HG02763 (cell line): ENCODE measurements around the gene COX17.
"Not testable (repeated sequence)": the region's sequence is repeated elsewhere in the genome, so short reads cannot be mapped to it uniquely, and the experiment has no call there.

Experiments used
- ATAC-seq: cut with Tn5 transposase; IDR thresholded peaks from one replicate; pipeline ENCODE4 v1.9.1; 2021; ENCODE audit warnings: mild to moderate bottlenecking, moderate library complexity; ENCODE audit not compliant: unreplicated experiment

COX17 gene

GRCh38 chr3:119676771-119677640 is at the start of gene COX17:
COX17 (minus strand) TSS chr3:119677406; CDS start chr3:119677310, 96 bp downstream.
- peak; percentile 88 for ATAC-seq

DNA sequence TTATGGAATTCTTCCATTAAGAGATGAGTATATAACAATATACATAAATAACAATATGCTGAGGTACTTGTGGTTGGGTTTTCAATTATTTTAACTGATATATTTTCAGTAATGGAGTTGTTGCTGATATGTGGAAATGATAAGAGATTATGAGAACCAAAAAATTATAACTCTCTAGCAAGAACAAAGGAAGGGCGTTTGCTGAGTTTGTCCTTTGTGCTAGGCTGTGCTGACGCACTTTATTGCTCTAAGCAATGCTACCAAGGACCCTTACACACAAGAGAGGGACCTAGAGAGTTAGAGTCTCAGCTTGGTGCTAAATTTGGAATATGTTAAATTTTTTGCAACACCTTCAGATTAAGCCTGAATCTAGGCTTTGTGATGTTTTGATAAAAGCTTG is 49.7 kb upstream of the COX17 start:
- ATAC-seq = no peak

DNA sequence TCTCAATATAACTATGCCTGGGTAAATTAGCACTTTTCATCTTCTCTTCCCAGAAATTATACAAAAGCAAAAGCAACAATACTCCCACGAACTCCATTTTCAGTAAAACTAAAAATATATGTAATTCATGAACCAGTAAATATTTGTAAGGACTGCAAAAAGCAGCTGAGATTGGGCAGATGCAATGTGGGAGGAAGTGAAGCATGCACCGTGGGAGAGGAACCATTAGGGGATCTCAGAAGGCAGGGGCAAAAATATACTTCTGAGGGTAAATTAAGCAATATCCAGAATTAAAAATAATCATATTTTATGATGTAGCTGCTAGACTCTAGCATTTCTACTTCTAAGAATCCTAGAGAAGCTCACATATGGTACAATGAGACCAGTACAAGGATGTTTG is 45.8 kb upstream of the COX17 start:
- ATAC-seq = no peak

GRCh38 chr3:119717520-119717919 is 40.3 kb upstream of the COX17 start:
- no peak for ATAC-seq

DNA sequence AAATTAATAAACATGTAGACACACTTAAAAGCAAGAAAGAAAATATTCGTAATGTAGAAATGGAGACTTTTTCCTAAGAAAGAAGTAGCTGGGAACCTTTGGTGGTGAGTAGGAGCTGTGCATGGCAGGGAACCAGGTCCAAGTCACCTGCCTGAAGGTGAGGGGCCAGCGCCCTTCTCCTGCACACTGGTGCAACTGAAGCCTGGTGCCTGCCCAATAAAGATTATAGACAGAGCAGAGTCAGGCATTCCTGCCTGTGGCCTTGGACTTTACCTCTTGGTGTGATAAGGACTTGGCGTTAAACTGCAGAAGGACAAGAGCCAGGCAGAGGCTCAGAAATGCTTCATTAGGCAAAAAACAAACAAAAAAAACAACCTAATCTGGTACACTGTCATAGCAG is 39.8 kb upstream of the COX17 start:
- ATAC-seq = no peak

- no peak for ATAC-seq
Measured at GRCh38 chr3:119715105-119715504, 37.9 kb upstream of the COX17 start.

DNA sequence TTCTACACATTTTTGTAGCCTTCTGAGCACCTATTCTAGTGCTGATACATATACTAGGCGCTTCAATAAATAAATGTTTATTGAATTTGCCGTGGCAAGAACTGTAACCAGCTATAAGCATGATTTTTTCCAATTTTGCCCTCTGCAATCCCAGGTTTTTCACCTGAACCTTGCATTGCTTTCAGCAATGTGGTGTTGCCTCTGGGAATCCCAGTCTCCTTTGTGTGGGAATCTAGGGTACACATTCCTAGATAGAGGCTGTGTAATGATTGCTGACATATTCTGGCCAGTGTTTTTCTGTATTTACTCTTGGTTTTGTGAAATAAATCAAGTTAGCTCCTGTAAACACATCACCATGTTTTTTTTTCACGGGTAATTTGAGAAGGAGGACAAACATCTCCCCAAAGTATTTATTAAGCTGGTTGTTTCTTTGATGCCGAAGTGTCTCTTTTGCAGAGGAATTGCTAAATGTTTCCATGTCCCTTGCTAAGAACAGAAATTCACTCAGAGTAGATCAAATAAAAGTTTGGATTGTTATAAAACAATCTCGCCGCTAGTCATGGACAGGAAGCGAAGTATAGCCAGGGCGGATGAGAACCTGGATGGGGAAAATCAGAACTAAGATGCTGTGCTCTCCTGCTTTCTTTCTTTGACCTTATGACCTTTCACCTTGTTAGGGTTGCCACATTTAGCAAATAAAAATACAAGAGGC is 26.8 kb upstream of the COX17 start:
- no peak for ATAC-seq

GRCh38 chr3:119702530-119703527 is 25.6 kb upstream of the COX17 start, which contains the start of gene CFAP91:
CFAP91 (plus strand) TSS chr3:119703022; CDS start chr3:119703099, 77 bp downstream.
- ATAC-seq = peak; percentile 94

DNA sequence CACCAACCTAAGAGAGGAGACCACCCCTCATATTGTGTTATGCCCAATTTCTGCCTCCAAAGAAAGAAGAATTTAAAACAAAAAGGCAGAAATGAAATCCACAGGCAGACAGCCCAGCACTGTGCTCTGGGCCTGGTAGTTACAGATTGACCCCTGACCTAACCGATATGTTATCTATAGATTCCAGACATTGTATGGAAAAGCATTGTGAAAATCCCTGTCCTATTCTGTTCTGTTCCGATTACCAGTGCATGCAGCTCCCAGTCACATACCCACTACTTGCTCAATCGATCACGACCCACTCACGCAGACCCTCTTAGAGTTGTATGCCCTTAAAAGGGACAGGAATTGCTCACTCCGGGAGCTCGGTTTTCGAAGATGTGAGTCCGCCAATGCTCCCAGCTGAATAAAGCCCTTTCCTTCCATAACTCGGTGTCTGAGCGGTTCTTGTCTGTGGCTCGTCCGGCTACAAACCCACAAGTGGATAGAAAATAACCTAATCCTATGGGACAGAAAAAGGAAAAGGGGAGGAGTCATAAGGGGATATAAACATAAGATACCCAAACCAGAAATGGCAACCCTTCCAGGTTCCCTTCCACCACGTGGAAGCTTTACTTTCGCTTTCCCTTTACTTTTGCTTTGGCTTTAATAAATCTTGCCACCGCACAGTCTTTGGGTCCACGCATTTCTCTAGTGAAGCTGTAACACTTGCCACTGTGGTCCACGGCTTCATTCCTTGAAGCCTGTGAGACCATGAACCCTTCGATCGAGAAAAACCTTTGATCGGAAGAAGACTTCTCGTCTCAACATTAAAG is 23.9 kb upstream of the COX17 start:
- no peak for ATAC-seq

GRCh38 chr3:119700269-119700919 is 23.2 kb upstream of the COX17 start:
- no peak for ATAC-seq

DNA sequence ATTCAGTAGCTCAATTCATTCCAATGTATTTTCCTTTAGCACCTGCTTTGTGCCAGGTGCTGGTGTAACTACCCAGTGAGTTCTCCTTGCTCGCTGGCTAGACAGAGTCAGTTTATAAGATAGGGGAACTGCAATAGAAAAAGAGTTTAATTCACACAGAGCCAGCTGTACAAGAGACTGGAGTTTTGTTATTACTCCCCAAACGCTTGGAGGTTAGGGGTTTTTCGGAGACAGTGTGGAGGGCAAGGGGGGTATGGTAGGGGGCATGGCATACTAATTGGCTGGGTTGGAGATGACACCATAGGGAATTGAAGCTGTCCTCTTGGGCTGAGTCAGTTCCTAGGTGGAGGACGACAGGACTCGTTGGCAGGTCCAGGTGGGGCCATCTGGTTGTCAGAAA is 20.2 kb upstream of the COX17 start:
- no peak for ATAC-seq

DNA sequence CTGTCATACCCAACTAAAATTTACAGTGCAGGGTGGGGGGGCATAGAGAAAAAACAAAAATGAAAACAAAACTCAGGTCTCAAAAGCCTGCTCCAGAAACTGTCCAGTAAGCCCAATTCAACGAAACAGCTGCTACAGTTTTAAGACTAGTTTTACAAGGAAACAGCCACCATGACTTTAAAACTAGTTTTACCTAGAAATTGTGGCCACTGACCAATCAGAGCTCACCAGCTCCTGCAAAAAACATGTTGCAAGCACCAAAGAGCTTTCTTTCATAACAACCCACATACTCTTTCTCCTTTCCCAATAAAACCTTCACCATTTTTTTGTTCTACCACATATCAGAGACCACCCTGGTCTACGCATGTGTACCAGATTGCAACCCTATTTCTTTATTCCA is 18.3 kb upstream of the COX17 start:
- ATAC-seq = no peak

- no peak for ATAC-seq
Measured at GRCh38 chr3:119690043-119690656, 12.9 kb upstream of the COX17 start.

- ATAC-seq = no peak
Measured at GRCh38 chr3:119683421-119683820, 6.2 kb upstream of the COX17 start.

DNA sequence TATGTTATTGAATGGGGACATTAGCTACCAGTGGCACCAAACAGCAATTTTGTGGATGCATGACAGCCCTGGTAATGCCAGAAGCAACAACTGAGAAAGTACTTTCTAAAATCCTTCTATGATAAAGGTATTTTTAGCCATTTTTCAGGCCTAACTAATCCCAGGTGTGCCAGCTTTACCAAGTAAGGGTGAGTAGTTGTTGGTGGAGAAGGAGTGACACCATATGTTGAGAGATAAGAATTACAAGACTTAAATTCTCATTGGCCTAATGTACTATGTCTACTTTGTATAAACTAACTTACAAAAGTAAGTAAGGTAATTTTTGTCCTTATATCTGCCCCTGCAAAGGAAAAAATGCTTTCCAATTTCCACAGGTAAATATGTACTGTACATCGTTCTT is 4.1 kb upstream of the COX17 start:
- ATAC-seq = peak; percentile 27

GRCh38 chr3:119679874-119680273 is 2.7 kb upstream of the COX17 start:
- no peak for ATAC-seq

DNA sequence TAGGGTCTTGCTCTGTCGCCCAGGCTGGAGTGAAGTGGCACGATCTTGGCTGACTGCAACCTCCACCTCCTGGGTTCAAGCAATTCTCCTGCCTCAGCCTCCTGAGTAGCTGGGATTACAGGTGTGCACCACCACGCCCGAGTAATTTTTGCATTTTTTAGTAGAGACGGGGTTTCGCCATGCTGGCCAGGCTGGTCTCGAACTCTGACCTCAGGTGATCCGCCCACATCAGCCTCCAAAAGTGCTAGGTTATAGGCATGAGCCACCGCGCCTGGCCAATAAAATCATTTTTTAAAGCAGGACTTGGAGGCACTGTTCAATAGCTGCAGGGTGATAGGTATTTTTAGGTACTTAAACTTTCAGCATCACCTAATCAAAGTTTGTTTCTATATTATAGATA is 1.0 kb upstream of the COX17 start:
- not testable (repeated sequence) for ATAC-seq

DNA sequence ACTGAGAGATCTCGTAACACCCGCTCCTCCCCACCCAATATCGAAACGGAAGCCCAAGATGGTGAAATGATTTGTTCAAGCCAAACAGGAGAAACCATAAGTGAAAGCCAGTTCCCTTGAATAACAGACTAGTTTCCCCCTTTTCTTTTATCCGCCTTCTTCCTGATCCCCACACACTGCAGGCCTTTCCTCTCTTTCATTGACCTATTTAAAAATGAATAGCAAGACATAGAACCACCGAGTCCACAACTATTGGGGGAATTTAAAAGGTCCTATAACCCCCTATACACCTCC is 382 bp upstream of the COX17 start:
- no peak for ATAC-seq

DNA sequence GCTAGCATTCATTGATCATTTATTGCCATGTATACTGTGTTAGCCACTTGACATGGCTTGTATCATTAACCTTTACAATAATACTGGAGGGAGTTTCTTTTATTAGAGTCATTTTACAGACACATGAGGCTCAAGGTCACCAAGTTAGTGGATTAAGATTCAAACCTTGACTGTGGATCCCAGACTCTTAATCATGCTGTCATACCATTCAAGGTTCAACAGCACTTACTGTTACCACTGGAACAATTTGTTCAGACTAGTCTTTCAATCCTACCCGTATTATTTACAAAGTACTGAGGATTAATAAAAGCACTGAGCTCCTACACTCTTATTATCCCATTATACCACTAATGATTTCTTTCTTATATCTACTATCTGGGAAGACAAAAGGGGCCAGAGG is 1.2 kb downstream of the COX17 start:
- no peak for ATAC-seq
